ENCODE results near the gene LTBR.

The LTBR gene

GRCh38 chr12:6384499-6385436, 806 bp downstream of the LTBR start:
- DNase-seq (ENCODE audit: low spot score) = no peak

DNA sequence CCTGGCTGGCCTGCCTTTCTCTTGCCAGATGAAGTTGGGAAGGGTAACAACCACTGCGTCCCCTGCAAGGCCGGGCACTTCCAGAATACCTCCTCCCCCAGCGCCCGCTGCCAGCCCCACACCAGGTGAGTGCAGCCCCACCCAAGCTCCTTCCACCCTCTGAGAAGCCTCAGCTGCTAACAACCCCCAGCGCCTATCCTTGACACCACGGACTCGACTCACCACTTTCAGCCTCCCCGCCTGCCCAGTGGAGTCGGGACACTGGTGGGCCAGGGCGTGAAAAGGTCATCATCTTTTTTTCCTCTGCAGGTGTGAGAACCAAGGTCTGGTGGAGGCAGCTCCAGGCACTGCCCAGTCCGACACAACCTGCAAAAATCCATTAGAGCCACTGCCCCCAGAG, 2.1 kb downstream of the LTBR start:
- DNase-seq (ENCODE audit: low spot score) = no peak

GRCh38 chr12:6386491-6386890, 2.5 kb downstream of the LTBR start:
- no peak for DNase-seq (ENCODE audit: low spot score)

- no peak for DNase-seq (ENCODE audit: low spot score)
These were observed 3.6 kb downstream of the LTBR start for GRCh38 chr12:6387541-6387940.

GRCh38 chr12:6390084-6390799, 6.3 kb downstream of the LTBR start:
- DNase-seq (ENCODE audit: low spot score) = no peak

DNA sequence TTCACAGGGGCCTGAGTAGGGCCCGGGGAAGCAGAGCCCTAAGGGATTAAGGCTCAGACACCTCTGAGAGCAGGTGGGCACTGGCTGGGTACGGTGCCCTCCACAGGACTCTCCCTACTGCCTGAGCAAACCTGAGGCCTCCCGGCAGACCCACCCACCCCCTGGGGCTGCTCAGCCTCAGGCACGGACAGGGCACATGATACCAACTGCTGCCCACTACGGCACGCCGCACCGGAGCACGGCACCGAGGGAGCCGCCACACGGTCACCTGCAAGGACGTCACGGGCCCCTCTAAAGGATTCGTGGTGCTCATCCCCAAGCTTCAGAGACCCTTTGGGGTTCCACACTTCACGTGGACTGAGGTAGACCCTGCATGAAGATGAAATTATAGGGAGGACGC, 7.1 kb downstream of the LTBR start:
- no peak for DNase-seq (ENCODE audit: low spot score)

DNA sequence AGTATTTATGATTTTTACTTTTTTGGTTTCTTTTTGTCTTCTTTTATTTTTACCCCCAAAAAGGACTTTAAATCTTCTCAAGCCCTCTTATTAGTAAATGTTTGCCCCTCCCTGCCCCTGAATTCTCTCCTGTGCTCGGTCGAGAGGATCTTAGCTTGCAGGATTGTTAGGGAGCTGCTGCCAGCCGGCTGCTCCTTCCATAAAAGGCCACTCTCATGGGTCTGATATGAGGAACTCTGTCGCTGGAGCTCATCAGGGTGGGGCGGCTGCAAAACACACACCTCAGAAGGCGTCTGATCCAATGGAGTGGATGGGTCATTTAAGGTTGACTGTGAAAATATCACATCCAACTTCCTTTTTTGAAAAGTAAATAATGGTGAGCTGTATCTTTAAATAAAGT, 8.5 kb downstream of the LTBR start:
- no peak for DNase-seq (ENCODE audit: low spot score)

DNA sequence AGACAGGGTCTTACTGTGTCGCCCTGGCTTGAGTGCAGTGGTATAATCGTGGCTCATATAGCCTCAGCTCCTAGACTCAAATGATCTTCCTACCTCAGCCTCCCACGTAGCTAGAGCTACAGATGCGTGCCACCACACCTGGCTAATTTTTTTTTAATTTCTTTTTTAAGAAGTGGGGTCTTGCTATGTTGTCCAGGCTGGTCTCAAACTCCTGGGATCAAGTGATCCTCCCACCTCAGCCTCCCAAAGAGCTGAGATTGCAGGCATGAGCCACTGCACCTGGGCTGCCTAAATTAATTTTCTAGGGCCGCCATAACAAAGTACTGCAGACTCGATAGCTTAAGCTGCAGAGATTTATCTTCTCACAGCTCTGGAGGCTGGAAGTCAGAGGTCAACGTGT, 9.1 kb downstream of the LTBR start:
- DNase-seq (ENCODE audit: low spot score) = no peak

DNA sequence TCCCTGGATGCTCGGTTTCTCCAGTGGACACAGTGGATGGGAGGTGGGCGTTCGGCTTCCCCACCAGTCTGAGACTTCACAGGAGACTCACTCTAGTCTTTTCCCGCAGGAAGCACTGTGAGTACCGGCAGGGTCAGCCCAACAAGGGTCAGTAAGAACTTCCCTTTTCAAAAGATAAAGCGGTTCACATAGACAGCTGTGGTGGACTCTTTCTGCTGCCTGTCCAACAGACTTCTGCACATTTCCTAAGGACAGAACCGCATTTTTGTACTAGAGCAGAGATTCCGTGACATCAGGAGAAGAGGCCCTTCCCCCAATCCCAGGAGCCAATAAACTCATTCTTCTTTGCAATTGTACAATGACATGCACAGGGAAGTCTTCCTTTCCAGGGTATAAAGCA, 10.4 kb downstream of the LTBR start:
- DNase-seq (ENCODE audit: low spot score) = no peak

GRCh38 chr12:6396031-6396430, 12.1 kb downstream of the LTBR start:
- DNase-seq (ENCODE audit: low spot score) = no peak

- no peak for DNase-seq (ENCODE audit: low spot score)
These were observed 16.1 kb downstream of the LTBR start for GRCh38 chr12:6399884-6400644.

GRCh38 chr12:6404390-6404789, 20.4 kb downstream of the LTBR start:
- no peak for DNase-seq (ENCODE audit: low spot score)

GRCh38 chr12:6405963-6406362, 22.0 kb downstream of the LTBR start:
- no peak for DNase-seq (ENCODE audit: low spot score)

- no peak for DNase-seq (ENCODE audit: low spot score)
These were observed 23.4 kb downstream of the LTBR start for GRCh38 chr12:6407236-6407954.

- DNase-seq (ENCODE audit: low spot score) = no peak
These were observed 32.6 kb downstream of the LTBR start for GRCh38 chr12:6416596-6416995.

GRCh38 chr12:6418796-6419195, 34.8 kb downstream of the LTBR start:
- no peak for DNase-seq (ENCODE audit: low spot score)

DNA sequence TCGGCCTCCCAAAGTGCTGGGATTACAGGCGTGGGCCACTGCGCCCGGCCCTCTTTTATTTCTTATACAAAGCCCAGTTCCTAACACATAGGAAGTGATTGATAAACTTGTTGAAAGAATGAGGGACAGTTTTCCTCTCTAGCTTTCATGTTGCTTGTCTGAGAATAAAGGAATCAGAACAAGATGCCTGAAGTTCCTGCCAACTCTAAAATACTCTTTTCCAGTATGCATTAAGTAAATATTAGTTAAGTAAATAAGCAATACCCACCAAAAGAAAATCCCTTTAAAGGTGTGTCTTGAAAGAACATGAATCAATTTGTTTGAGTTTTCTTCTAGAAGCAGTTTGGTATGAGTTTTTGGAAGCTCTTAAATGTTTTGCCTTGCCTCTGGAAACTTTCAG, 36.4 kb downstream of the LTBR start:
- DNase-seq (ENCODE audit: low spot score) = no peak

- peak; percentile 85 for DNase-seq (ENCODE audit: low spot score)
These were observed 39.5 kb downstream of the LTBR start for GRCh38 chr12:6423267-6424007.

- no peak for DNase-seq (ENCODE audit: low spot score)
These were observed 40.0 kb downstream of the LTBR start for GRCh38 chr12:6424008-6424347.

- no peak for DNase-seq (ENCODE audit: low spot score)
These were observed 40.9 kb downstream of the LTBR start for GRCh38 chr12:6424866-6425265.
